Vagina (tissue), 2 donors: ENCODE data around the gene EARS2. TPM values are rescaled to one million over a fixed set of nuclear protein-coding genes. Genes with fewer than 3 reads are reported as not detected.

ENCODE experiments used
- DNase-seq, 2 donors: peaks; one replicate each; pipeline ENCODE4 v3.0.0-alpha.2; 2017; ENCODE audit errors: extremely low spot score in 2 of 2
- H3K27ac ChIP-seq: fragments of 200-600 bp; sonication (generic); one replicate; pipeline ENCODE4 v1.5.1; 2019
- H3K27me3 ChIP-seq: fragments of 200-600 bp; sonication (generic); one replicate; pipeline ENCODE4 v1.5.1; 2019
- H3K36me3 ChIP-seq, 2 donors: fragments of 200-600 bp; sonication (generic); one replicate each; pipeline ENCODE4 v1.5.1; 2017 to 2019
- H3K4me1 ChIP-seq: fragments of 200-600 bp; sonication (generic); one replicate; pipeline ENCODE4 v1.5.1; 2019
- H3K4me3 ChIP-seq, 2 donors: fragments of 200-600 bp; sonication (generic); 1 replicate in 1 of 2; 2 replicates in 1 of 2; pipeline ENCODE4 v1.5.1; 2016 to 2019
- H3K9me3 ChIP-seq: fragments of 200-600 bp; sonication (generic); one replicate; pipeline ENCODE4 v1.5.1; 2019
- POLR2A ChIP-seq, 2 donors: fragments of 450-650 bp; IDR thresholded peaks; one replicate each; pipeline ENCODE4 v1.6.1; 2017; ENCODE audit warnings: antibody characterized with exemption in 2 of 2, mild to moderate bottlenecking in 2 of 2, moderate library complexity in 2 of 2
- POLR2AphosphoS5 ChIP-seq, 2 donors: sonication (generic); formaldehyde crosslinking; IDR thresholded peaks; one replicate each; pipeline ENCODE4 v1.9.0; 2017; ENCODE audit warnings: antibody characterized with exemption in 2 of 2, mild to moderate bottlenecking in 2 of 2, low read depth in 1 of 2; ENCODE audit not compliant: insufficient read depth in 1 of 2
- intact Hi-C: fragments of 100-400 bp; cut with DNase I; formaldehyde crosslinking; loops from one replicate; pipeline ENCODE4 v1.15.1; 2023
- total RNA-seq: library from RNA; depleted of rRNA; stranded (reverse); fragments of >200 nt; gene quantifications from one replicate; pipeline ENCODE4 v1.2.3, GENCODE V29; 2016
- TF ChIP-seq, protein P1 (sequence below), 3 experiments: fragments of 450-650 bp in 2 of 3; fragments of 200-600 bp in 1 of 3; sonication (generic) in 1 of 3; IDR thresholded peaks; one replicate each; pipeline ENCODE4 v1.5.1; 2017 to 2019; ENCODE audit warnings: antibody characterized with exemption in 3 of 3, mild to moderate bottlenecking in 2 of 3, moderate library complexity in 2 of 3

EARS2 gene
- total RNA-seq, 1 donor from 2014 or later, result 46.7 TPM

DNA sequence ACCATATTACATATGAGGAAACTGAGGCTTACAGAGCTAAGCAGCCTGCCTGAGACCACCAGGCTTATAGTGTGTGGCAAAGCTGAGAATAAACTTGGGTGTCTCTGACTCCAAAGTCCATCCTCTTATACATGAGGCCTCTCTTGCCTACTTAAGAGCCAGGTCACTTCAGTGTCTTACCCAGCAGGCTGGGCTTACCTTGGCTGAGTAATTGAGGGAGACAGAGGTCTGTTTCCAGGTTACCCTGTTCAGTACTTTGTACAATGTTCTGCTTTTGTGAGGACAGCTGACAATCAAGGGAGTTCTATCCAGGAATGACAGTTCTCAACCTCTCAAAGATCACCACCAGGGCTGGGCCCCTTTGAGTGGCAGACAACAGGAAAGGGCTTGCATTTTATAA lies 24.6 kb upstream of the EARS2 start:
- Histone ChIP-seq H3K36me3 (peaks cover 0 to 63% of the 10 kb centered on the region in 2 donors), H3K27me3 (no peaks in the 10 kb centered on the region), H3K4me3 (no peak overlapping the region), H3K4me1 (no peaks in the 10 kb centered on the region), H3K27ac (no peak overlapping the region), H3K9me3 (no peaks in the 10 kb centered on the region)
- TF ChIP-seq POLR2AphosphoS5 (IDR thresholded peaks at IDR 0.05; ENCODE audit: insufficient read depth in 1 of 2, low read depth in 1 of 2) (no peak), POLR2A (IDR thresholded peaks at IDR 0.05) (no peak)
- TF ChIP-seq, protein P1, sequence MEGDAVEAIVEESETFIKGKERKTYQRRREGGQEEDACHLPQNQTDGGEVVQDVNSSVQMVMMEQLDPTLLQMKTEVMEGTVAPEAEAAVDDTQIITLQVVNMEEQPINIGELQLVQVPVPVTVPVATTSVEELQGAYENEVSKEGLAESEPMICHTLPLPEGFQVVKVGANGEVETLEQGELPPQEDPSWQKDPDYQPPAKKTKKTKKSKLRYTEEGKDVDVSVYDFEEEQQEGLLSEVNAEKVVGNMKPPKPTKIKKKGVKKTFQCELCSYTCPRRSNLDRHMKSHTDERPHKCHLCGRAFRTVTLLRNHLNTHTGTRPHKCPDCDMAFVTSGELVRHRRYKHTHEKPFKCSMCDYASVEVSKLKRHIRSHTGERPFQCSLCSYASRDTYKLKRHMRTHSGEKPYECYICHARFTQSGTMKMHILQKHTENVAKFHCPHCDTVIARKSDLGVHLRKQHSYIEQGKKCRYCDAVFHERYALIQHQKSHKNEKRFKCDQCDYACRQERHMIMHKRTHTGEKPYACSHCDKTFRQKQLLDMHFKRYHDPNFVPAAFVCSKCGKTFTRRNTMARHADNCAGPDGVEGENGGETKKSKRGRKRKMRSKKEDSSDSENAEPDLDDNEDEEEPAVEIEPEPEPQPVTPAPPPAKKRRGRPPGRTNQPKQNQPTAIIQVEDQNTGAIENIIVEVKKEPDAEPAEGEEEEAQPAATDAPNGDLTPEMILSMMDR (IDR thresholded peaks at IDR 0.05), result no peak
- no peak for DNase-seq
- intact Hi-C loops, result no loop called here

- Histone ChIP-seq H3K4me1 (no peaks in the 10 kb centered on the region), H3K4me3 (no peak overlapping the region), H3K27me3 (no peaks in the 10 kb centered on the region), H3K36me3 (peaks cover 0 to 52% of the 10 kb centered on the region in 2 donors), H3K9me3 (no peaks in the 10 kb centered on the region), H3K27ac (no peak overlapping the region)
- intact Hi-C loops, result no loop called here
- TF ChIP-seq, protein P1 (IDR thresholded peaks at IDR 0.05), result no peak
- TF ChIP-seq POLR2A (IDR thresholded peaks at IDR 0.05), result no peak
- no peak for TF ChIP-seq POLR2AphosphoS5 (IDR thresholded peaks at IDR 0.05; ENCODE audit: insufficient read depth in 1 of 2, low read depth in 1 of 2)
- no peak for DNase-seq
Measured at GRCh38 chr16:23580391-23580790, 23.2 kb upstream of the EARS2 start.

GRCh38 chr16:23579371-23579770 lies 22.2 kb upstream of the EARS2 start:
- H3K4me1 ChIP-seq, result no peaks in the 10 kb centered on the region

GRCh38 chr16:23578101-23578830 lies 21.1 kb upstream of the EARS2 start:
- Histone ChIP-seq H3K36me3 (peaks cover 0 to 42% of the 10 kb centered on the region in 2 donors), H3K9me3 (no peaks in the 10 kb centered on the region)
- no peak for DNase-seq

More at GRCh38 chr16:23579371-23579770, 22.2 kb upstream of the EARS2 start:
- DNase-seq, result no peak
- Histone ChIP-seq H3K27me3 (no peaks in the 10 kb centered on the region), H3K9me3 (no peaks in the 10 kb centered on the region), H3K27ac (no peak overlapping the region), H3K36me3 (peaks cover 0 to 42% of the 10 kb centered on the region in 2 donors), H3K4me3 (no peak overlapping the region)
- intact Hi-C loops, result no loop called here
- TF ChIP-seq, protein P1 (IDR thresholded peaks at IDR 0.05), result no peak

GRCh38 chr16:23577493-23577892 lies 20.3 kb upstream of the EARS2 start:
- no peak overlapping the region for H3K27ac ChIP-seq

More at GRCh38 chr16:23578101-23578830, 21.1 kb upstream of the EARS2 start:
- TF ChIP-seq POLR2AphosphoS5 (IDR thresholded peaks at IDR 0.05; ENCODE audit: insufficient read depth in 1 of 2, low read depth in 1 of 2) (no peak), POLR2A (IDR thresholded peaks at IDR 0.05) (no peak)
- TF ChIP-seq, protein P1 (IDR thresholded peaks at IDR 0.05), result no peak
- H3K4me3 ChIP-seq, result no peak overlapping the region
- H3K27me3 ChIP-seq, result no peaks in the 10 kb centered on the region
- intact Hi-C loops, result no loop called here
- H3K4me1 ChIP-seq, result no peaks in the 10 kb centered on the region
- no peak overlapping the region for H3K27ac ChIP-seq

More at GRCh38 chr16:23577493-23577892, 20.3 kb upstream of the EARS2 start:
- DNase-seq, result no peak
- Histone ChIP-seq H3K4me1 (no peaks in the 10 kb centered on the region), H3K4me3 (no peak overlapping the region), H3K9me3 (no peaks in the 10 kb centered on the region), H3K36me3 (peaks cover 0 to 45% of the 10 kb centered on the region in 2 donors), H3K27me3 (no peaks in the 10 kb centered on the region)
- intact Hi-C loops, result no loop called here
- no peak for TF ChIP-seq POLR2AphosphoS5 (IDR thresholded peaks at IDR 0.05; ENCODE audit: insufficient read depth in 1 of 2, low read depth in 1 of 2)
- TF ChIP-seq, protein P1 (IDR thresholded peaks at IDR 0.05), result no peak
